ENCODE measurements around the gene CPEB4.

DNA sequence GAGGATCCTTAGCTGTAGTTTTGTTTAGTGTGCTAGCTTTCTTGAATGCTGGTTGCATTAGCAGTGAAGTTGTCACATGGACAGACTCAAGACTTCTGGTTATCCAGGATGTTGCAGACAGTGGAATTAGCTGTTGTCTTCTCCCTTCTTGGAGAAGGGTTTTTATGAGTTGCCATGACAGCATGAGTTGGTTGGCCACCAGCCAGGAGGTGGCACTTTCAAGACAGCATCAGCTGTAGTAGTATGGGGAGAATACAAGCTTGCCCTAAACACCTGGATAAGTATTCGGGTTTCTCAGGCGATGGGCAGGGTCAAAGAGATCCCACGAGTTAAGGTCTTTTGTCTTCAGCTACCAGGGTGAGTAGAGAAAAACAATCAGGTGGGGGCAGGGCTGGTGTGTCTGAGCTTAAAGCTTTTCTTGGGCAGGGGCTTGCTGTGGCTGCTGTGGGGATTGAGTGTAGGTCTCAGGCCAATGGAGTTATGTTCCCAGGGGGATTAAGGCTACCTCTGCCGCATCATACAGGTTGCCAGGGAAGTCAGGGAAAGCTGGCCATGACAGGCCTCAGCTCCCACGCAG, 93.1 kb downstream of the CPEB4 start:
- TF ChIP-seq, protein P1, sequence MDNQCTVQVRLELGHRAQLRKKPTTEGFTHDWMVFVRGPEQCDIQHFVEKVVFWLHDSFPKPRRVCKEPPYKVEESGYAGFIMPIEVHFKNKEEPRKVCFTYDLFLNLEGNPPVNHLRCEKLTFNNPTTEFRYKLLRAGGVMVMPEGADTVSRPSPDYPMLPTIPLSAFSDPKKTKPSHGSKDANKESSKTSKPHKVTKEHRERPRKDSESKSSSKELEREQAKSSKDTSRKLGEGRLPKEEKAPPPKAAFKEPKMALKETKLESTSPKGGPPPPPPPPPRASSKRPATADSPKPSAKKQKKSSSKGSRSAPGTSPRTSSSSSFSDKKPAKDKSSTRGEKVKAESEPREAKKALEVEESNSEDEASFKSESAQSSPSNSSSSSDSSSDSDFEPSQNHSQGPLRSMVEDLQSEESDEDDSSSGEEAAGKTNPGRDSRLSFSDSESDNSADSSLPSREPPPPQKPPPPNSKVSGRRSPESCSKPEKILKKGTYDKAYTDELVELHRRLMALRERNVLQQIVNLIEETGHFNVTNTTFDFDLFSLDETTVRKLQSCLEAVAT (IDR thresholded peaks at IDR 0.05) = no peak
- no peak for TF ChIP-seq EZH2 (IDR thresholded peaks at IDR 0.05; ENCODE audit: borderline replicate concordance, low read depth, low read length)
- TF ChIP-seq, protein P2, sequence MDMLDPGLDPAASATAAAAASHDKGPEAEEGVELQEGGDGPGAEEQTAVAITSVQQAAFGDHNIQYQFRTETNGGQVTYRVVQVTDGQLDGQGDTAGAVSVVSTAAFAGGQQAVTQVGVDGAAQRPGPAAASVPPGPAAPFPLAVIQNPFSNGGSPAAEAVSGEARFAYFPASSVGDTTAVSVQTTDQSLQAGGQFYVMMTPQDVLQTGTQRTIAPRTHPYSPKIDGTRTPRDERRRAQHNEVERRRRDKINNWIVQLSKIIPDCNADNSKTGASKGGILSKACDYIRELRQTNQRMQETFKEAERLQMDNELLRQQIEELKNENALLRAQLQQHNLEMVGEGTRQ (CRISPR knock-in tag; IDR thresholded peaks at IDR 0.05) = no peak
